ENCODE results near the gene KDM7A.

KDM7A gene

GRCh38 chr7:140160308-140160707, 16.5 kb downstream of the KDM7A start:
- Histone ChIP-seq H3K4me3 (no peak overlapping the region), H3K9me3 (no peaks in the 10 kb centered on the region), H3K27ac (no peak overlapping the region), H3K4me1 (peaks cover 0 to 8% (median under 1%) of the 10 kb centered on the region in 4 donors), H3K27me3 (no peaks in the 10 kb centered on the region), H3K36me3 (peaks cover 0 to 7% (median 0%) of the 10 kb centered on the region in 3 donors)
- intact Hi-C loops (cut with DNase I; ENCODE audit: low total_unique reads) = no loop called here
- no peak for TF ChIP-seq CTCF (IDR thresholded peaks at IDR 0.05)
- no peak for DNase-seq

DNA sequence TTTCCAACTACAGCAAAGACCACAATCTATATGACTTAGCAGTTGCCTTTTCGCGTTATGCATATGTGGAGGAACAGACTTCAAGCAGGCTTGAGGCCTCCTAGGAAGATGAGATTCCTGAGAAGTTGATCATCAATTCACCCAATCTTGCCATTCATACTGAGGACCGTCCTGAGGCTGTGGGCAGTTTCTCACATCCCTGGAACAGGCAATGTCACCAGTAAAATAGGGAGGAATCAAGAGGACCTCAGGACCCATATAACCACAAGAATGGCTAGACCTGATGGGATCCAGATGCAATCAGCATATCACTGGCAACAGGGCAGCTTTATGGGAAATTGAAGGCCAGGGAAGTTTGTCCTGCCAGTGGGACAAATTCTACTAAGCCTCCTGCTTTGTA, 17.3 kb downstream of the KDM7A start:
- Histone ChIP-seq H3K9me3 (no peaks in the 10 kb centered on the region), H3K27ac (no peak overlapping the region), H3K27me3 (no peaks in the 10 kb centered on the region), H3K36me3 (peaks cover 0 to 7% (median 0%) of the 10 kb centered on the region in 3 donors), H3K4me1 (peaks cover 0 to 10% (median 0%) of the 10 kb centered on the region in 4 donors), H3K4me3 (no peak overlapping the region)
- no peak for TF ChIP-seq CTCF (IDR thresholded peaks at IDR 0.05)
- intact Hi-C loops (cut with DNase I; ENCODE audit: low total_unique reads) = no loop called here
- DNase-seq = no peak

DNA sequence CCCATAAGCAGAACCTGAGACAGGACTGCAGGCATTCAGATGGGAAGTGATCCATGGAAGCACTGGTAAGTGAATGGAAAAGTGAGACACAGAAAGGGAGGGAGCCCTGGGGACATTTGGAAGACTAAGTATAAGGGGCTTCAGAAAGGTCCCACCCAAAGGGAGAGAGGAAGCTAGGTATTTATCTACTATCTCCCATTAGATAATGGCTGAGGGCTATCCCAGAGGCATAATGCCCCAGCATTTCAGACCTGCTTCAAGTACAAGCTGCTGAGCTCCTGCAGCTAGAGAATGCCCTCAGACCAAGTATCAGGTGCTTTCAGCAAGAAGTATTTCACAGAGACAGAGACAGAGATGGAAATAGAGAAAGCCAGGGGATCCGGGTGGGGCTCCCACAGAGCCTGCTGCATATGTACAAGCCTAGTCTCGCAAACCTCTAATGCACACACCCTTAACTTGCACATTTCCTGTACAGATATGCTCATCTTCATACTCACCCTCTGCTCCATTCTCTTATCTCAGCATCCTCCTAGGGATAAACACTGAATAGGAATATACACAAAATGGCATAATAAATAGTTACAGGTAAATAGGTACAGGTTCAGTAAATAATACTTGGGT, 20.2 kb downstream of the KDM7A start:
- Histone ChIP-seq H3K36me3 (peaks cover 0 to 7% (median 0%) of the 10 kb centered on the region in 3 donors), H3K27ac (no peak overlapping the region), H3K4me3 (no peak overlapping the region), H3K4me1 (peaks cover 0 to 10% (median 0%) of the 10 kb centered on the region in 4 donors), H3K9me3 (no peaks in the 10 kb centered on the region), H3K27me3 (no peaks in the 10 kb centered on the region)
- intact Hi-C loops (cut with DNase I; ENCODE audit: low total_unique reads) = no loop called here
- no peak for DNase-seq
- TF ChIP-seq CTCF (IDR thresholded peaks at IDR 0.05) = no peak

DNA sequence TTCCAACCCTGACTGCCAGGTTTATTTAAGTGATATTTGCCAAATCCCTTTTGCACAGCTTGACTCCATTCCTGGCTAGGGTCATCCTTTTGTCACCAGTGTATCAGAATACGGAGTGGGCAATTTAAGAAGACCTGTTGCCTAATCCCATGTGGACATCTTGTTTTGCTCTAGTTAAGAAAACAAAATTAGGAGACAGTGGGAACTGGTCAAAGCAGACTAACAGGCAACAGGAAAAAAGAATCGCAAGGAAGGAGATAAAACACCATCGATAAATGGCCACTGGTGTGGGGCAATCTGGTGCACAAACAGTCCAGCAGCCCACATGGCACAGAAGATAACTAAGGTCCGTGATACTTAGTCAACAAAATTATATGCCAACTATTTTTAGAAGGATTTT, 21.4 kb downstream of the KDM7A start:
- no peaks in the 10 kb centered on the region for H3K9me3 ChIP-seq
- peaks cover 0 to 7% (median 0%) of the 10 kb centered on the region in 3 donors for H3K36me3 ChIP-seq
- no peak overlapping the region for H3K27ac ChIP-seq
- intact Hi-C loops (cut with DNase I; ENCODE audit: low total_unique reads) = no loop called here
- TF ChIP-seq CTCF (IDR thresholded peaks at IDR 0.05) = no peak
- no peaks in the 10 kb centered on the region for H3K27me3 ChIP-seq
- no peak for DNase-seq
- H3K4me3 ChIP-seq = no peak overlapping the region
- H3K4me1 ChIP-seq = peaks cover 0 to 10% (median 0%) of the 10 kb centered on the region in 4 donors

DNA sequence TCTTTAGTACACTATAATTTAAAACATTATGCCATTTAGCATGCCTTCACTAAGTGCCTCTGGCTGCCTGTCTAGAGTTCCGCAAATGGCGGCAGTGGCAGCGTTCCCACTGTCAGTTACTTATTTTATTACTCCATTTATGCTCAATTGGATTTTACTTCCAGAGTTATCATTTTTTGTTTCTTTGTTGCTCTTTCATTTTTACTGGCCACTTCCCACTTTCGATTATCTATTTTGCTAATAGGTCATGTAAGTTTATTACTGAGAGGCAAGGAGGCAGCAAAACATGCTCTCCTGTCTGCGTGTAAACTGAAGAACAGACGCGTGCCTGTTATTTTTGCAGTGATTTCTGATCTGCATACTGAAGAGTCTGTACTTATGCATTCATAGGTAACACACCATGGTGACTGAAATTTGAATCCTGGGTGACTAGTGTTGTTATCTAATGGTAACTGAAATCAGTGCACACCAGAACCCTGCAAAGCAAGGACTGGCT, 23.1 kb downstream of the KDM7A start:
- H3K4me3 ChIP-seq = no peak overlapping the region
- intact Hi-C loops (cut with DNase I; ENCODE audit: low total_unique reads) = no loop called here
- TF ChIP-seq CTCF (IDR thresholded peaks at IDR 0.05) = no peak
- no peak overlapping the region for H3K27ac ChIP-seq
- H3K36me3 ChIP-seq = peaks cover 0 to 7% (median 0%) of the 10 kb centered on the region in 3 donors
- H3K4me1 ChIP-seq = peaks cover 0 to 10% (median 0%) of the 10 kb centered on the region in 4 donors
- no peaks in the 10 kb centered on the region for H3K27me3 ChIP-seq
- no peak for DNase-seq
- H3K9me3 ChIP-seq = no peaks in the 10 kb centered on the region

Data from tibial artery (tissue), 4 donors.